K562 (cell line): ENCODE data around the gene TMEM204. TPM values are rescaled to one million over a fixed set of nuclear protein-coding genes. Genes with fewer than 3 reads are reported as not detected.

Experiments used
- ATAC-seq: fragments of 200-7000 bp; cut with Tn5 transposase; 3 replicates; pipeline ENCODE4 v1.9.1; 2020; ENCODE audit warnings: moderate library complexity
- BruUV-seq: library from RNA; stranded (reverse); fragments of 400-500 nt; replicated peaks from 2 replicates; lab custom pipeline; 2021; lab: Mats Ljungman, UMichigan
- CTCF ChIA-PET: fragments of 300-600 bp; formaldehyde crosslinking; extraction: SDS; loops from one replicate; lab custom pipeline; 2021; ENCODE audit warnings: low intra/inter-chr PET ratio; lab: Yijun Ruan, JAX
- POLR2A ChIA-PET: fragments of 300-600, 350-650 bp; sonication (Branson Sonifier 250); formaldehyde crosslinking; extraction: SDS; loops from one replicate; lab custom pipeline; 2021; ENCODE audit warnings: antibody characterized with exemption, inconsistent platforms; lab: Yijun Ruan, JAX
- DNase-seq, 4 experiments: peaks; one replicate each; pipeline versions ENCODE4 v3.0.0 to v3.0.0-alpha.2; 2011 to 2018; ENCODE audit warnings: low spot score in 3 of 4, mixed read lengths in 3 of 4; ENCODE audit errors: extremely low read depth in 1 of 4
- FAIRE-seq: peaks from 2 replicates; lab custom pipeline; 2011; peaks lifted over from hg19 to GRCh38; lab: Jason Lieb, UNC
- H2AFZ ChIP-seq: 2 replicates; pipeline ENCODE4 v1.6.0; 2011; ENCODE audit warnings: low read depth, low read length, control low read depth, inconsistent platforms
- H3K27ac ChIP-seq: fragments of 200-600 bp; 3 replicates; pipeline ENCODE4 v1.8.0; 2011; ENCODE audit warnings: low read depth, mild to moderate bottlenecking, control low read depth, inconsistent platforms, low read length, moderate library complexity, mixed read lengths; ENCODE audit errors: extremely low read depth
- H3K27me3 ChIP-seq, 2 experiments: fragments of 300-600 bp in 1 of 2; 2 replicates in 1 of 2; 3 replicates in 1 of 2; pipeline versions ENCODE4 v1.6.0 to v1.8.0; 2011; ENCODE audit warnings: inconsistent platforms in 2 of 2, low read length in 2 of 2, mild to moderate bottlenecking in 1 of 2, mixed read lengths in 1 of 2, moderate library complexity in 1 of 2; ENCODE audit not compliant: control insufficient read depth in 2 of 2, insufficient read depth in 2 of 2
- H3K36me3 ChIP-seq: fragments of 300-600 bp; 3 replicates; pipeline ENCODE4 v1.8.0; 2011; ENCODE audit warnings: mild to moderate bottlenecking, low read length, inconsistent platforms; ENCODE audit not compliant: control insufficient read depth, insufficient read depth
- H3K4me1 ChIP-seq, 2 experiments: fragments of 200-600 bp in 1 of 2; replicated peaks in 1 of 2; 2 replicates in 1 of 2; 3 replicates in 1 of 2; pipeline versions ENCODE4 v1.5.1 to v1.8.0; 2011; ENCODE audit warnings: inconsistent platforms in 2 of 2, low read length in 2 of 2, mild to moderate bottlenecking in 1 of 2, mixed read lengths in 1 of 2, moderate library complexity in 1 of 2; ENCODE audit not compliant: control insufficient read depth in 2 of 2, insufficient read depth in 2 of 2
- H3K4me2 ChIP-seq: 2 replicates; pipeline ENCODE4 v1.6.1; 2011; ENCODE audit warnings: low read length, control low read depth, inconsistent platforms, mixed read lengths; ENCODE audit not compliant: insufficient read depth
- H3K4me3 ChIP-seq: fragments of 200-600 bp; sonication (generic), shearing (Covaris generic); 2 replicates; pipeline ENCODE4 v1.5.1; 2016; ENCODE audit warnings: control low read depth, inconsistent platforms
- H3K79me2 ChIP-seq: fragments of 200-600 bp; 3 replicates; pipeline ENCODE4 v1.8.0; 2011; ENCODE audit warnings: low read length, inconsistent platforms; ENCODE audit not compliant: control insufficient read depth, insufficient read depth
- H3K9ac ChIP-seq, 2 experiments: 2 replicates each; pipeline versions ENCODE4 v1.6.0 to v1.6.1; 2011; ENCODE audit warnings: low read depth in 2 of 2, low read length in 2 of 2, control low read depth in 1 of 2, inconsistent platforms in 1 of 2, mild to moderate bottlenecking in 1 of 2, mixed read lengths in 1 of 2; ENCODE audit not compliant: insufficient read depth in 1 of 2
- H3K9me1 ChIP-seq: one replicate; pipeline ENCODE4 v1.6.0; 2011; ENCODE audit warnings: inconsistent platforms, mild to moderate bottlenecking, low read length, moderate library complexity; ENCODE audit not compliant: control insufficient read depth, insufficient read depth
- H3K9me3 ChIP-seq: replicated peaks from 2 replicates; pipeline ENCODE4 v1.5.1; 2011; ENCODE audit warnings: low read depth, low read length, inconsistent platforms; ENCODE audit not compliant: control insufficient read depth, insufficient read depth
- H4K20me1 ChIP-seq: replicated peaks from 2 replicates; pipeline ENCODE4 v1.6.1; 2011; ENCODE audit warnings: low read length, inconsistent platforms, mixed read lengths; ENCODE audit not compliant: control insufficient read depth, insufficient read depth
- BCLAF1 ChIP-seq, 2 experiments: fragments of 450-650 bp in 1 of 2; IDR thresholded peaks; 2 replicates each; pipeline ENCODE4 v1.6.1; 2011 to 2017; ENCODE audit warnings: low read depth in 2 of 2, antibody characterized with exemption in 1 of 2, borderline replicate concordance in 1 of 2, low read length in 1 of 2, mild to moderate bottlenecking in 1 of 2, mixed read lengths in 1 of 2; ENCODE audit not compliant: control insufficient read depth in 1 of 2
- EHMT2 ChIP-seq: fragments of 450-650 bp; IDR thresholded peaks from 2 replicates; pipeline ENCODE4 v1.6.1; 2018; ENCODE audit warnings: antibody characterized with exemption
- FUS ChIP-seq: fragments of 200-400 bp; formaldehyde crosslinking; optimal IDR thresholded peaks from 2 replicates; pipeline ENCODE3; 2017; ENCODE audit warnings: low read depth, low read length
- HDAC2 ChIP-seq: fragments of 450-650 bp; IDR thresholded peaks from 2 replicates; pipeline ENCODE4 v1.6.1; 2016; ENCODE audit warnings: mild to moderate bottlenecking
- LCOR ChIP-seq: sonication (generic); formaldehyde crosslinking; IDR thresholded peaks from 2 replicates; pipeline ENCODE4 v1.8.0; 2022; ENCODE audit warnings: mild to moderate bottlenecking, missing genetic modification reagents
- MEF2D ChIP-seq: conservative IDR thresholded peaks from 2 replicates; pipeline ENCODE4 v1.6.1; 2016; ENCODE audit warnings: low read depth, missing genetic modification characterization, missing compliant biosample characterization
- MEIS2 ChIP-seq: fragments of 450-650 bp; IDR thresholded peaks from 2 replicates; pipeline ENCODE4 v1.6.1; 2014; ENCODE audit warnings: mild to moderate bottlenecking; ENCODE audit not compliant: partially characterized antibody
- PHF20 ChIP-seq: fragments of 450-650 bp; IDR thresholded peaks from 2 replicates; pipeline ENCODE4 v1.6.1; 2018; ENCODE audit not compliant: partially characterized antibody
- PURB ChIP-seq: sonication (generic); formaldehyde crosslinking; IDR thresholded peaks from 2 replicates; pipeline ENCODE4 v1.9.0; 2021; ENCODE audit warnings: low read depth, mild to moderate bottlenecking, missing genetic modification reagents
- RBM14 ChIP-seq: fragments of 200-400 bp; formaldehyde crosslinking; IDR thresholded peaks from 2 replicates; pipeline ENCODE4 v1.6.1; 2018; ENCODE audit warnings: low read depth, mild to moderate bottlenecking, low read length, moderate library complexity, borderline replicate concordance; ENCODE audit not compliant: insufficient read depth
- RFX1 ChIP-seq: fragments of 450-650 bp; IDR thresholded peaks from 2 replicates; pipeline ENCODE4 v1.6.1; 2016; ENCODE audit warnings: mild to moderate bottlenecking, moderate library complexity
- SAFB2 ChIP-seq: fragments of 200-400 bp; formaldehyde crosslinking; IDR thresholded peaks from 2 replicates; pipeline ENCODE4 v1.6.1; 2018; ENCODE audit warnings: borderline replicate concordance, low read length, low read depth, moderate library complexity; ENCODE audit not compliant: severe bottlenecking
- SLC30A9 ChIP-seq: fragments of 250-450 bp; sonication (Bioruptor Pico); IDR thresholded peaks from 2 replicates; pipeline ENCODE4 v1.8.0; 2022; ENCODE audit warnings: mild to moderate bottlenecking, moderate library complexity
- SRSF1 ChIP-seq: fragments of 200-400 bp; formaldehyde crosslinking; IDR thresholded peaks from 2 replicates; pipeline ENCODE4 v1.6.1; 2017; ENCODE audit warnings: mild to moderate bottlenecking, low read depth, low read length, moderate library complexity
- TCF3 ChIP-seq: sonication (generic); formaldehyde crosslinking; IDR thresholded peaks from 2 replicates; pipeline ENCODE4 v1.4.0; 2020; ENCODE audit warnings: mild to moderate bottlenecking, missing genetic modification reagents
- TCF7L2 ChIP-seq: fragments of 150-350 bp; IDR thresholded peaks from 2 replicates; pipeline ENCODE4 v1.6.1; 2016; ENCODE audit warnings: low read depth, mild to moderate bottlenecking, low read length, moderate library complexity
- ZBED1 ChIP-seq: IDR thresholded peaks from 2 replicates; pipeline ENCODE4 v1.6.1; 2014
- ZNF143 ChIP-seq: sonication (generic); formaldehyde crosslinking; IDR thresholded peaks from 2 replicates; pipeline ENCODE4 v1.9.0; 2022; ENCODE audit warnings: mild to moderate bottlenecking, missing genetic modification reagents
- in situ Hi-C: fragments of 300-500 bp; cut with MboI; formaldehyde crosslinking; loops from 4 replicates; pipeline ENCODE4 v1.15.0; 2018; ENCODE audit warnings: inconsistent platforms, mixed read lengths
- intact Hi-C: fragments of 100-400 bp; cut with micrococcal nuclease; formaldehyde crosslinking; loops from 2 replicates; pipeline ENCODE4 v1.14.2; 2022
- polyA plus RNA-seq, 8 experiments: library from polyadenylated mRNA; depleted of rRNA in 4 of 8; stranded (reverse) in 5 of 8; unstranded in 3 of 8; fragments of >200 nt; fragmentation: Nextera tagmentation in 2 of 8; fragmentation: Illumina TruSeq in 1 of 8; extraction: Ambion mirVana in 2 of 8; extraction: Trizol in 1 of 8; gene quantifications; 2 replicates each; pipeline versions ENCODE4 v1.2.1 to v1.2.3, GENCODE V29; 2011 to 2014; ENCODE audit warnings: inconsistent platforms in 1 of 8, missing spikeins in 1 of 8
- total RNA-seq, 7 experiments: library from RNA; depleted of rRNA in 6 of 7; stranded (reverse); fragments of >200 nt in 6 of 7; fragmentation: Illumina TruSeq in 2 of 7; extraction: Trizol in 2 of 7; gene quantifications; 2 replicates each; pipeline versions ENCODE4 v1.2.1 to v1.2.3, GENCODE V29; 2011 to 2021; ENCODE audit warnings: low replicate concordance in 1 of 7
- TF ChIP-seq, protein P1 (sequence below): fragments of 250-450 bp; sonication (Bioruptor Pico); IDR thresholded peaks from 2 replicates; pipeline ENCODE4 v1.5.0; 2021; ENCODE audit warnings: mild to moderate bottlenecking, moderate library complexity

Gene TMEM204
- total and polyA plus RNA-seq, 9 of the 15 experiments (the other 6 are each of a cell fraction or from before 2014, with no cell fraction given), result 0.04 to 0.18 TPM; not detected in 7

GRCh38 chr16:1575578-1575977, 42.1 kb downstream of the TMEM204 start:
- Histone ChIP-seq H3K79me2 (no peaks in the 10 kb centered on the region), H3K36me3 (no peaks in the 10 kb centered on the region), H3K4me1 (no peaks in the 10 kb centered on the region), H3K9me3 (no peaks in the 10 kb centered on the region), H3K27me3 (no peaks in the 10 kb centered on the region), H3K9ac (no peak overlapping the region), H2AFZ (no peak overlapping the region), H3K9me1 (no peaks in the 10 kb centered on the region), H3K4me2 (no peak overlapping the region), H4K20me1 (no peaks in the 10 kb centered on the region), H3K27ac (no peak overlapping the region), H3K4me3 (no peak overlapping the region)
- intact Hi-C loops (no loop called here), in situ Hi-C loops (no loop called here)
- no peak for FAIRE-seq
- no TSS peak for BruUV-seq
- ChIA-PET CTCF (no interaction called here), POLR2A (no interaction called here)
- ATAC-seq, result peak; percentile 78
- peak in 1 of 4 experiments; percentile 28 for DNase-seq
- no peak for TF ChIP-seq TCF3 (CRISPR knock-in tag)
- TF ChIP-seq, protein P1, sequence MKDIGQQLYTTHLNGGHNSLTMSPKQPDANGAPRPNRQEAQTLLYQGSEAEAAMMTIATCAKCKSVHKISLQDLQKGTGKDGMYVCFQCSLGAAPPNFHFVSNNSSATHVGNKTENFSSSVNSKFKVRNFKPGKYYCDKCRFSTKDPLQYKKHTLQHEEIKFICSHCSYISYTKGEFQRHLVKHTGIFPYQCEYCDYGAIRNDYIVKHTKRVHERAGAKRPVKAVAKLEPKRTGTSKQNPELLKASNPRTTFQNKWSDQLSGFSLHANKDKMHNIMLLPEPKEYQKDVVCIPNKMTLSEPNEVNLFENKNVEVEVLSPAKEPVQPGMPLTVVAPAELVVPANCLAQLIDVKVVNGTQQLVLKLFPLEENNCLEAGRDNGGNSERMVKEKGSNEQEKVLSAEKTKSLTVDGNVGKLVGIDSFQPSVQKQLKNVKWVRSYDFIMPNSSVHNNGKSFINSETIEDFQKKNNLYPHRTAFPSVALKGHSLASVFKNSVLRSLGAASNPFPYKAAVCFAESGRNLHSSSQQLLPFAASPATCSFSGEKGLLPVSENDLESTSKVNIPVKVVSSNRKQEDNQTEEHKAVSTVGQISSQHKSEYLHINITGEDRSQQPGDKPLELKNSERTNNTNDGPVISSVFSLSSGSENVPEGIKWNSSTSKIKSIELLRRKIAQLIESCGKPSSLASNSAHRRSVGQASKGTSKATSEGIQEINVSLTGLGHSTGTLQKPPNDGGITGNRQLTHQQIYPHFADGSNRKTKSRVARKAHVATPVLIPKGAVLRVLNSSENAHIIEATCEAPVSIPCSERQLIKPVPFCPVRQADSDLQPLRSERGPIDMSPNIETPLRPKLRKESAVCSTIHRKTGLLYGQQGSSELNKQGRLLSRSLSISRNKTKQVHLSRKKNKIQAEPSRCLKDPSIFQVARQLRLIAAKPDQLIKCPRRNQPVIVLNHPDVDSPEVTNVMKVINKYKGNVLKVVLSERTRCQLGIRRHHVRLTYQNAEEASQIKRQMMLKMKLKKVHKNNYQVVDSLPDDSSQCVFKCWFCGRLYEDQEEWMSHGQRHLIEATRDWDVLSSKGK (CRISPR knock-in tag), result no peak
- TF ChIP-seq SLC30A9 (CRISPR knock-in tag), result no peak
- no peak for TF ChIP-seq ZBED1
- TF ChIP-seq PURB (CRISPR knock-in tag), result no peak
- peak; percentile 69; the same call in 1 of the 2 replicates for TF ChIP-seq EHMT2
- TF ChIP-seq PHF20, result peak; percentile 39
- TF ChIP-seq SRSF1, result no peak
- TF ChIP-seq ZNF143 (CRISPR knock-in tag), result peak; percentile 78
- no peak for TF ChIP-seq HDAC2
- 0 out of 4 replicates have a peak, but pooled peaks of 1 of the 2 experiments have one; percentile 51 for TF ChIP-seq BCLAF1 (IDR thresholded peaks at IDR 0.05; ENCODE audit: borderline replicate concordance in 1 of 2, control insufficient read depth in 1 of 2, low read depth in 2 of 2, low read length in 1 of 2)
- TF ChIP-seq LCOR (CRISPR knock-in tag), result no peak
- no peak for TF ChIP-seq FUS
- TF ChIP-seq MEF2D (tag), result no peak
- no peak for TF ChIP-seq MEIS2
- peak; percentile 69; the same call in 1 of the 2 replicates for TF ChIP-seq TCF7L2
- TF ChIP-seq RFX1, result peak; percentile 51
- no peak for TF ChIP-seq SAFB2
- no peak for TF ChIP-seq RBM14
